Right lobe of liver (tissue), 6 donors: ENCODE results near the gene PARD6G. TPM values are rescaled to one million over a fixed set of nuclear protein-coding genes. Genes with fewer than 3 reads are reported as not detected.
"Not testable (repeated sequence)": the region's sequence is repeated elsewhere in the genome, so short reads cannot be mapped to it uniquely, and the experiment has no call there.

Experiments used
- ATAC-seq, 4 donors: fragments of 200-7000 bp; cut with Tn5 transposase; one replicate each; pipeline ENCODE4 v1.9.1; 2020; ENCODE audit warnings: mild to moderate bottlenecking in 4 of 4, moderate library complexity in 4 of 4
- DNase-seq, 3 donors: peaks; one replicate each; pipeline ENCODE4 v3.0.0-alpha.2; 2020
- H3K27ac ChIP-seq, 3 donors: fragments of 200-600 bp; one replicate each; pipeline ENCODE4 v1.8.0; 2022
- H3K27me3 ChIP-seq, 2 donors: fragments of 200-600 bp; one replicate each; pipeline ENCODE4 v1.8.0; 2022
- H3K36me3 ChIP-seq, 4 donors: fragments of 200-600 bp; sonication (generic) in 1 of 4; one replicate each; pipeline versions ENCODE4 v1.5.1 to v1.8.0; 2017 to 2022; ENCODE audit warnings: control low read depth in 1 of 4
- H3K4me1 ChIP-seq, 4 donors: fragments of 200-600 bp; sonication (generic) in 1 of 4; one replicate each; pipeline versions ENCODE4 v1.5.1 to v1.8.0; 2017 to 2022; ENCODE audit warnings: control low read depth in 1 of 4
- H3K4me3 ChIP-seq, 3 donors: fragments of 200-600 bp; one replicate each; pipeline ENCODE4 v1.8.0; 2022
- H3K9me3 ChIP-seq, 4 donors: fragments of 200-600 bp; sonication (generic) in 1 of 4; one replicate each; pipeline versions ENCODE4 v1.5.1 to v1.8.0; 2017 to 2022; ENCODE audit warnings: control low read depth in 1 of 4
- CTCF ChIP-seq, 4 donors: fragments of 200-600 bp in 3 of 4; fragments of 450-650 bp in 1 of 4; IDR thresholded peaks; one replicate each; pipeline versions ENCODE4 v1.5.1 to v1.8.0; 2016 to 2022; ENCODE audit warnings: antibody characterized with exemption in 4 of 4, mild to moderate bottlenecking in 2 of 4
- POLR2A ChIP-seq: fragments of 450-650 bp; IDR thresholded peaks from one replicate; pipeline ENCODE4 v1.6.1; 2017; ENCODE audit warnings: antibody characterized with exemption, mild to moderate bottlenecking
- WGBS: methylation state at CpG from one replicate; pipeline ENCODE4 v1.1.6; 2018; ENCODE audit warnings: low coverage, low lambda C conversion rate; ENCODE audit not compliant: insufficient coverage; ENCODE audit errors: missing lambda C conversion rate; 5-methylcytosine and 5-hydroxymethylcytosine counted together
- intact Hi-C, 2 donors: fragments of 100-400 bp; cut with DNase I; formaldehyde crosslinking; loops; one replicate each; pipeline versions ENCODE4 v1.11.2 to v1.14.1; 2022
- total RNA-seq, 6 experiments: library from RNA; depleted of rRNA in 2 of 6; stranded (reverse); fragments of >200 nt in 2 of 6; fragmentation: NEBNext Ultra II Directional in 3 of 6; extraction: Animal tissue kit (Norgen Biotek cat#: 25700) in 3 of 6; gene quantifications; one replicate each; pipeline versions ENCODE4 v1.1.0 to v1.2.4, GENCODE V29; 2016 to 2023
- donor health status: DM: no; HTN: yes; CAD: no.
- donor health status: DM: no; HTN: no; CAD: no.
- donor health status: DM: no; HTN: no; CAD: no.
- donor health status: DM: no; HTN: yes; CAD: no.
- donor health status: DM: no; HTN: yes; CAD: no.

PARD6G gene
- total RNA-seq, 6 experiments from 2014 or later, result 1.1 to 5.5 (median 2.1) TPM

DNA sequence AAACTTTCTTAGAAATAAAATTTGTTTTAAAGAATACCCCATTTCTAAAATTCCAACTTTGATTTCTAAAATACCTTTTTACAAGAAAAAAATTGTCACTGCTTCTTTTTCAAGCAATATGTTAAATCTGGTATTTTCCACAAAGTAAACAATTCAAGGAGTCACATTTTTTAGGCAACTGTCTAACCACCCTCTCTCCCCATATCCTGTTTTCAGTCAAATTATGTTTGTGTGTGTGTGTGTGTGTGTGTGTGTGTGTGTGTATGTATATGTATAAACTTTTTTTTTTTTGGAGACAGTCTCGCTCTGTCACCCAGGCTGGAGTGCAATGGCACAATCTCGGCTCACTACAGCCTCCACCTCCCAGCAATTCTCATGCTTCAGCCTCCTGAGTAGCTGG is 79.0 kb downstream of the PARD6G start:
- H3K4me3 ChIP-seq, result no peak overlapping the region
- no peak for ATAC-seq
- no peaks in the 10 kb centered on the region for H3K27me3 ChIP-seq
- WGBS, result 67% methylated on average over 2 of the region's 2 CpGs
- H3K36me3 ChIP-seq, result no peaks in the 10 kb centered on the region
- DNase-seq, result no peak
- intact Hi-C loops, result no loop called here
- no peaks in the 10 kb centered on the region for H3K9me3 ChIP-seq
- no peak overlapping the region for H3K27ac ChIP-seq
- TF ChIP-seq POLR2A, result no peak
- no peak for TF ChIP-seq CTCF (IDR thresholded peaks at IDR 0.05)
- H3K4me1 ChIP-seq, result no peaks in the 10 kb centered on the region

- Histone ChIP-seq H3K36me3 (no peaks in the 10 kb centered on the region), H3K4me1 (no peaks in the 10 kb centered on the region), H3K27me3 (no peaks in the 10 kb centered on the region), H3K4me3 (no peak overlapping the region), H3K27ac (no peak overlapping the region), H3K9me3 (no peaks in the 10 kb centered on the region)
- ATAC-seq, result no peak
- intact Hi-C loops, result no loop called here
- DNase-seq, result no peak
- TF ChIP-seq POLR2A (no peak), CTCF (IDR thresholded peaks at IDR 0.05) (no peak)
- WGBS, result 63% methylated on average over 6 of the region's 13 CpGs
These were observed 79.4 kb downstream of the PARD6G start for GRCh38 chr18:80167931-80168330.

DNA sequence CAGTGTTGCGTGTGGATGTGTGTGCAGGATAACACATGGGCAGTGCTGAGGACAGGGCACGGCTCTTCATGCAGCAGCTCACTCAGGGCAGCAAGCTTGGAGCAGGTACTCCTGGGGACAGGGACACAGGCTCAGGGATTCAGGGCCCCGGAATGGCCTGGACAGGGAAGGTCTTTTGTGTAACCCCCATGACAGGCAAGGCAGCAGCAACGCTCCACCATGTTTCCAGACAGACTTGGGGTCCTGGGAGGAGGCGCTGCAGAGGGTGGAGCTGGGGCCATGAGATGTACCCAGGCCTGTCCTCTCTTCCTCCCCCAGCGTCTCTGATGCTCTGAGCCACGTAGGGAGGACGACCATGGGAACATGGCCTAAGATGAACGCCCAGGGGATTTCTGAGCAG is 80.0 kb downstream of the PARD6G start:
- DNase-seq, result no peak
- Histone ChIP-seq H3K9me3 (no peaks in the 10 kb centered on the region), H3K27me3 (no peaks in the 10 kb centered on the region), H3K36me3 (peaks cover 0 to 2% (median 0%) of the 10 kb centered on the region in 4 donors), H3K27ac (no peak overlapping the region), H3K4me3 (no peak overlapping the region), H3K4me1 (no peaks in the 10 kb centered on the region)
- ATAC-seq, result no peak
- no peak for TF ChIP-seq CTCF (IDR thresholded peaks at IDR 0.05)
- TF ChIP-seq POLR2A, result no peak
- 83% methylated on average over 1 of the region's 9 CpGs for WGBS
- intact Hi-C loops, result no loop called here

- no peaks in the 10 kb centered on the region for H3K4me1 ChIP-seq
- no peaks in the 10 kb centered on the region for H3K27me3 ChIP-seq
- no peaks in the 10 kb centered on the region for H3K9me3 ChIP-seq
- TF ChIP-seq POLR2A (no peak), CTCF (IDR thresholded peaks at IDR 0.05) (no peak)
- no peak overlapping the region for H3K27ac ChIP-seq
- ATAC-seq (no peak), DNase-seq (no peak)
- WGBS, result 81% methylated on average over 5 of the region's 6 CpGs
- H3K4me3 ChIP-seq, result no peak overlapping the region
- H3K36me3 ChIP-seq, result peaks cover 0 to 6% (median 0%) of the 10 kb centered on the region in 4 donors
- intact Hi-C loops, result no loop called here
These were observed 80.6 kb downstream of the PARD6G start for GRCh38 chr18:80166725-80167124.

- Histone ChIP-seq H3K9me3 (no peaks in the 10 kb centered on the region), H3K36me3 (peaks cover 0 to 6% (median 0%) of the 10 kb centered on the region in 4 donors), H3K27me3 (no peaks in the 10 kb centered on the region), H3K4me3 (no peak overlapping the region), H3K27ac (no peak overlapping the region), H3K4me1 (no peaks in the 10 kb centered on the region)
- no peak for ATAC-seq
- intact Hi-C loops, result no loop called here
- no peak for TF ChIP-seq CTCF (IDR thresholded peaks at IDR 0.05)
- DNase-seq, result no peak
- WGBS, result 83% methylated on average over 1 of the region's 10 CpGs
These were observed 81.1 kb downstream of the PARD6G start for GRCh38 chr18:80166240-80166639.

- WGBS, result 69% methylated on average over 7 of the region's 9 CpGs
- H3K4me3 ChIP-seq, H3K9me3 ChIP-seq, DNase-seq, H3K36me3 ChIP-seq, H3K27me3 ChIP-seq, H3K27ac ChIP-seq, H3K4me1 ChIP-seq, ATAC-seq, intact Hi-C loops: not testable (repeated sequence)
These were observed 82.5 kb downstream of the PARD6G start for GRCh38 chr18:80164727-80165355.
